HG02885 (cell line): ENCODE data around the gene GFY.

ENCODE experiments used
- ATAC-seq: cut with Tn5 transposase; IDR thresholded peaks from one replicate; pipeline ENCODE4 v1.9.1; 2021; ENCODE audit warnings: mild to moderate bottlenecking; ENCODE audit not compliant: unreplicated experiment, poor library complexity

Gene GFY

DNA sequence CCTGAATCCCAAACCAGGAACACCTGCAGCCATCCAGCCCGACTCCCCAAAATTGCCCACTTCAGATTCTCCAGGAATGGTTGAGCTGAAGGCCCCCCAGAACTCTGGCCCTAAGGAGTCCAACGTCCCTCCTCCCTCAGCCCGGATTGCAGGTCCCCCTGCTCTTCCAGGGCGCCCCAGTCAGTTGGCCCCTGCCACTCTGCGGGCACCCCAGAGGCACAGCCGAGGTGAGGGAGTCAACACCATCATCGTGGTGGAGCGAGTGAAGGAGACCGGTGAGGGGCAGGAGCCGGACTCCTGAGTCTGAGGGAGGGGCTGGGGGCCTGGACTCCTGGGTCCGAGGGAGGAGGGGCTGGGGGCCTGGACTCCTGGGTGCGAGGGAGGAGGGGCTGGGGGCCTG lies 2.2 kb downstream of the GFY start:
- ATAC-seq = no peak

DNA sequence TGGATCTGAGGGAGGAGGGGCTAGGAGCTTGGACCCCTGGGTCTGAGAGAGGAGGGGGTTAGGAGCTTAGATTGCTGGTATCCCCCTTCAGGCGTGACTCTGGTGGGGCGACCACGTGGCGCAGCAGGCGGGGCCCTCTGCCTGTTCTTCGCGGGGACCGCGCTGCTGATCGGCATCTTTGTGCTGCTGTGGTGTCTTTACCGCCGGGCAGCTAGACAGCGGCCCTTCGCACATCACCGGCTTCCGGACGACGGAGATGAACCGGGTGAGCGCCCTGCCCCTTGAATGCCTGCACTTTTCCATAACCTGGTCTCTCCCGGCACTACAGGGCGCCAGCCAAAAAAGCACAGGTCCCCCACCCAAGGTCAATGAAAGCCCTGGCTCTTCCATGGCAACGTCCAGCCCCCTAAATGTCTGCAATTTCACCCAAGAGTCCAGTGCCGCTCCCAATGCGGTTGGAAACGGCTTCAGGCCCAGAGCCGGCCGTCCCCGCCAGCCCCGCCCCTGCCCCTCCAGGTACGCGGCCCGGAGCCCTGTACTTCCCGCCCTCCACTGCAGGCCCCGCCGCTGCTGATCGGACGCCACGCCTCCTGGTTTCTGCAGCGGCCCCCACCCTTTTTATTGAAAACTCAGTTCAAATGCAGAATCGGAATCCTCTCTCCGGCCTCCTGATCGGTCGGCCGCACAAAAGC lies 2.8 kb downstream of the GFY start:
- no peak for ATAC-seq

DNA sequence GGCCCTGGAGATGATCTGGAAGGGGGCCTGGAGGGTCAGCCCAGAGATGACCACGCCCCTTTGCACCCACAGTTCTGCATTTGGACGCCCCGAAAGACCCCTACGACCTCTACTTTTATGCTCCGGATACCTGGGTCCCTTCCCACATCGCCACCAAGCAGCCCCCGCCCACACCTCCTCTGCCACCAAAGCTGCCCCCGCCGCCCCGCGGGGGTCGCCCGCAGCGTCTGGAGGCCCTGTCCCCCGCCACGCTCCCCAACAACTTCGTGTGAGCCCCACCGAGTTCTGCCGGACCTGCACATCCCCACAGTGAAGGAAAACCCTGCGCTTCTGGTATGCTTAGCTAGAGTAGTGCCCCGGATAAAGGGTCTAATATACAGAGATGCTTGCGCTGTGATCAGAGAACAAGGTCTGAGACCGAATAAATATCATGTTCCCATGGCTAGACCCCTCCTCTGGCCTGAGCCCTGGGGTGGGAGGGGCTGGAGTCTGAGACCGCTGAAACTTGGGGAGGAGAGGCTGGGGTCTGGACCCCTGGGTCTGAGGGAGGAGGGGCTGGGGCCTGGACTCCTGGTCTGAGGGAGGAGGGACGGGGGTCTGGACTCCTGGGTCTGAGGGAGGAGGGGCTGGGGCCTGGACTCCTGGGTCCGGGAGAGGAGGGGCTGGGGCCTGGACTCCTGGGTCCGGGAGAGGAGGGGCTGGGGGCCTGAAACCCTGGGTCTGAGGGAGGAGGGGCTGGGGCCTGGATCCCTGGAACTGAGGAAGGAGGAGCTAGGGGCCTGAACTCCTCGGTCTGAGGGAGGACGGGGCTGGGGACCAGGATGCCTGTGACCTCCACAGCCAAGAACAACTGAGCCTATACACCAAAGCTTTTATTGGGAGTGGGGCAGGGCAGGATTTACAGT lies 3.6 kb downstream of the GFY start:
- ATAC-seq = no peak

DNA sequence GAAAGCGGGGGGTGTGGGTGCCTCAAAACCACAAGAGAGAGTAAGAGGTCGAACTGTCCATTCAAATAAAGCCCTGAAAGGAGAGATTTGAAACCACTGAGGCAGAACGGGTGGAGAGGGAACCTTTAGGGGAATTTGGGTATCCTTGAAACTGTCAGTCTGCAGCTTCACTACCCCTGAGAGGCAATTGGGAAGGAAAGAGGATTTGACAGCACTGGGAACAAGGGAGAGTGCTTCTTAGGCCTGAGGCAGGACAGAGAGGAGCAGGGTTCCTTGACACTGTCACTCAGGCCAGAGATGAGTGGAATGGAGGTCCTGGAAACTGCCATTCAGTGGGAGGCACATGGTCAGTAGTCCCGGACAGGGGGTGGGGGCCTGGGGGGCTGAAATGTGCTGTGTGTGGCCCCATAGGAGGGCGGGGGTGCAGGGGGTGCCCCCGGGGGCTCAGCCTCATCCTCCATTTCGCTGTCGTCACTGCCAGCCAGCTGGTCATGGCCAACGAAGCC lies 5.0 kb downstream of the GFY start:
- no peak for ATAC-seq

DNA sequence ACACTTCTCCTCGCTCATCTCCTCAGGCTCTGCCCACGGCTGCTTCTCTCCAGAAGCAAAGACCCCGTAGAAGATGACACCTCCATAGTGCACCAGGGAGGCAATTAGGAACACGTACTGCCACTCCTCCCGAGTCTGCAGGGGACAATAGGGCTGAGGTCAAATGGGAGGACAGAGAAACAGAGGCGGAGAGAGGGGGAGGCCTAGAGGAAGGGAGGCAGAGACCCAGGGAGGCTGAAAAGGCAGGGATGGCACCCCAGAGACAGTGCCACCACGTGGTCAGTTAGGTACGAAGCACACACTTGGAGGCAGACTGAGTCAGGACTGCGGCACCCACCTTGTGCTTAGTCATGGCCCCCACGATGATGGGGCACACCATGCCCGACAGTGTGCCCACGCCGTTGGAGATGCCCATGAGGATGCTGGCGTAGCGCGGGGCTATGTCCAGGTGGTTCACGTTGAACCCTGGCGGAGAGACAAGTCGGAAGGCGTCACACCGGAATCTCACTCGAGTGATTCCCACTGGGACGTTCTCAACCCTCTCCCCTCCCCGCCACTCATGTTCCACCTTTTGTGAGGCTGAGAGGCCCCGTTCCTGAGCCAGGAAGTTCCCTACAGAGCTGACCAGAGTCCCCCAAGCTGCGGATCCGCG lies 5.6 kb downstream of the GFY start:
- ATAC-seq = no peak

DNA sequence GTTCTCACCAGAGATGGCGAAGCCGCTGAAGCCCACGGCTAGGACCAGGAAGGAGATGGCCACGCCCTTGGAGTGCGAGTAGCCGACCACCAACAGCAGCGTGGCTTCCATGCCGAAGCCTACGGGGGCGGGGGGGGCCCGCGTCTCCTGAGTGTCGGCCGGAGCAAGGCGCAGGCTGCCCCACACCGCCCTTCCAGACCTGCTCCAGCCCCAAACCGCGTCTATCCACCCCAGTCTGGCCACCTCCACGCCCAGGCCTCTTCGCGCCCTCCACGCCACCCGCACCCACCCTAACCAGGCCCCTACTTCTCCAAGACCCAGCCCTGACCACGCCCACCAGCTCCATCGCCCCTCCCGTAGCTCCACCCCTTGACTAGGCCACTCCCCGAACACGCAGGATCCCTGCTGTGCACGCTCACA lies 6.2 kb downstream of the GFY start:
- ATAC-seq = no peak

DNA sequence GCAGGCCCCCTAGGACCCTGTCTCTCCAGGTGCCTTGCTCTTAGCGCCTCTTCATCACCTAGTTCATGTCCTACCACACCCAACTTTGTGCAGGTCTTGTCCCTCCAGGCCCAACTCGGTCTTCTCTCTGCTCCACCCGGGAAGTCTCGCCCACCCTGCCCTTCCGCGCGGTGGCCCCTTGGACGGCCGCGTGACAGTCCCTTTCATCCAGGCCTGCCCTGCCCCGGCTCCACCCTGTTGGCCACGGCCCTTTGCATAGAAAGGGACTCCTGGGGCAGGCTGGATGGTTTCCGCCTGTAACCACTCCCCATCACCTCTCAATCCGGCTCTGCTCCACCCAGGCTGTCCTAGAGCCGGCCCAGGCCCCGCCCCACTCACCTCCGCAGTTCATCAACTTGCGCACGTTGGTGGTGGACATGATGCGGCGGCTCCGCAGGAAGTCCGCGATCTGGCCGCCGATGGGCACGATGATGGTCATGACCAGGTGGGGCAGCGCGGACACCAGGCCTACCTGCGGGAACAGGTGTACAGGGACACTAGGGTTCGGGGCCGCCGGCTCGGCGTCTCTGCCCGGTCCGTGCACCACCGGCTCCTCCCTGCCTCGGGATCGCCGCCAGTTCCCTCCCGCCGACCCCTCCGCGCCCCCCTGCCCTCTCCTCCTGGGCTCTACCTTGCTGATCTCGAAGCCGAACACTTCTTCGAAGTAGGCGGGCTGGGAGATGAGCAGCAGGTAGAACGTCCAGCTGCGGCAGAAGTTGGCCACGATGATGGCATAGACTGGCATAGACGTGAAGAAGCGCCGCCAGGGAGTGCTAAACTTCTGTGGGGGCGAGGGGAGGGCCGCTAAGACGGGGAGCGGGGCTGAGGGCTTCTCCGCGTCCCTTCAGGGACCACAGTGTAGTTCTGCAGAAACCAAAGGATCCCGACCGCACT lies 7.2 kb downstream of the GFY start:
- no peak for ATAC-seq

DNA sequence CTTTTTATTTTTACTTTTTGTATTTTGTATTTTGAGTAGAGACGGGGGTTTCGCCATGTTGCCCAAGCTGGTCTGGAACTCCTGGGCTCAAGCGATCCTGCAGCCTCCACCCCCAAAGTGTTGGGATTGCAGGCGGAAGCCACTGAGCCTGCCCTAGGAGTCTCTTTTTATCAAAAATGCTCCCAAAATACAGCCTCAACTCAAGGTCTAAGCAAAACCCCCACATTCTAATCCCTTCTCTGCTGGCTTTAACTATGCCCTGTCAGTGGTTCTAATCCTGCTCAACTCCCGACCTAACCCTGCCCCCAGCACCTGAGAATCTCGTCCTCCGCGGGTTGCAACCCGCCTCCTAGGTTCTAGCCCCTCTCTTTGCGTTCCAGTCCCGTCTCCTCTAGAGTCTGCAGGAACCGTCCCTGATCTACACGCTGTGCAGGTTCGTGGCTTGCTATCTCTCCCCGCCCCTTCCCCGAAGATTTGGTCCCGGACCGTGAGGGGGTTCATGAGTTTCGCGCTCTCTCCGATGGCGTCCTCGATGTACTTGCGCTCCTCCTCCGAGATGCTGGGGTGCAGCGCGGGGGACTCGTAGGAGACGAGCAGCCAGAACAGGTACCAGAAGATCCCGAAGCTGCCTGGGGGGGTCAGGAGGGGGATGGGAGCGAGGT lies 8.2 kb downstream of the GFY start:
- ATAC-seq = no peak

DNA sequence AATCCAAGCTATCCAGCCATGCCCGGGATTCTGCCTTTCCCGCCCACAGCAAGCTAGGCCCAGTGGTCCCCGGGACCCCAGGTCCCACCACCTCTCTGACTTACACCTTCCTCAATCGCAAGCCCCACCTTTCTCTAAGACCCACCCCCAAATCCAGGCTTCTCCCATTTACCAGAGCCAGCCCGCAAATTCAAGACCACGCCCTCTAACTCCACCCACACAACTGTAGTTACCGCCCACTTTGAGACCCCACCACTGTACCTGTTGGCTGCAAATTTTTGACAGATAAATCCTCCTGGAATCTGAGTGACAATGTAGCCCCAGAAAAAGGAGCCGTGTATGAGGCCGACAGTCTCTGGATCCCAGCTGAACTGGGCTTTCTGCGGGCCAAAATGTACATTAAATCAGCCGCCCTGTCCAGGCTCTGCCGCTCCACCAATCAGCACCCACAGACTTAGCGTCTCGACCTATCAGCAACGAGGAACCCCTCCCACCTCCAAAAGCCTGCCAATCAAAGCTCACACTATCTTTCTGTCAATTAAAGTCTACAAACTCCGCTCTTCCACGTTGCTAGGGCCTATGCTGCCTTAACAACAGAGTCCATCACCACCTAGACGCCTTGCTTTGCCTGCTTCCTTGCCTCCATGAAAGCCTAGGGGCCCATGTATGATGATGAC lies 9.9 kb downstream of the GFY start:
- no peak for ATAC-seq

DNA sequence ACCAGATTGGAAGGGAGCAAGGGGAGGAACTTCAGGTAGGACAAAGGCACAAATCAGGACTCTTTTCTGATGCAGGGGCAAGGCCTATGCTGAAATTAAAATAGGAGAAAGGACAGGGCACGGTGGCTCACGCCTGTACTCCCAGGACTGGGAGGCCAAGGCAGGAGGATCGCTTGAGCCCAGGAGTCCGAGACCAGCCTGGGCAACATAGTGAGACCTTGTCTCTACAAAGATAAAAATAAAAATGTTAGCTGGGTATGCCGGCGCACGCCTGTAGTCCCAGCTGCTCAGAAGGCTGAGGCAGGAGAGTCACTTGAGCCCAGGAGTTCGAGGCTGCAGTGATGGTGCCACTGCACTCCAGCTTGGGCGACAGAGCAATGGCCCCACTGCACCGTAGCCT lies 10.5 kb downstream of the GFY start:
- ATAC-seq = no peak

DNA sequence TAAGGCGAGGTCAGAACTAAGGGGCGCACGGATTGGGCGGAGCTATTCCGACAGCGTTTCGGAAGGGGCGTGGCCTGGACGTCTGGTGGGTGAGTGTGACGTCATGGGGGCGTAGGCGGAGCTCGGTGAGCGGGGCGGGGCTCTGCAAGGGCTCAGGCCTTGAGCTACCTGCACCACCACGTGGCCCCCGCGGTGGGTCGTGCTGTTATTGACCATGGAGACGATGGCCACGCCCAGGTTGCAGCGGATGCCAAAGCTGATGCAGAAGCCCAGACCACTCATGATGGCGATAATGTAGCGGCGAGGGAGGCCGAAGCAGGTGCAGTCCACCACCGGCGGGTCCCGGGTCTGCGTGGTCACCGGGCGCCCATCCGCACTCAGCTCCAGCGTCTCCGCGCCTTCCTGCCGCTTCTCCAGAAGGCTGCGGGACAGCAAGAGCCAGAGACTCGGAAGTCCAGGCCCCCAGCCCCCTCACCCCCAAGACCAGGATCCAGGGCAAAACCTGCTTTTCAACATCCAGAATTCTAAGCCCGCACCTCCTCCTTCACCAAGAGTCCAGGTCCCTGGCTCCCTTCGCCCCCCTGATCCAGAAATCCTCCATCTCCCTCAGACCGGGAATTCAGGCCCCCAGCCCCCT lies 11.3 kb downstream of the GFY start:
- no peak for ATAC-seq

DNA sequence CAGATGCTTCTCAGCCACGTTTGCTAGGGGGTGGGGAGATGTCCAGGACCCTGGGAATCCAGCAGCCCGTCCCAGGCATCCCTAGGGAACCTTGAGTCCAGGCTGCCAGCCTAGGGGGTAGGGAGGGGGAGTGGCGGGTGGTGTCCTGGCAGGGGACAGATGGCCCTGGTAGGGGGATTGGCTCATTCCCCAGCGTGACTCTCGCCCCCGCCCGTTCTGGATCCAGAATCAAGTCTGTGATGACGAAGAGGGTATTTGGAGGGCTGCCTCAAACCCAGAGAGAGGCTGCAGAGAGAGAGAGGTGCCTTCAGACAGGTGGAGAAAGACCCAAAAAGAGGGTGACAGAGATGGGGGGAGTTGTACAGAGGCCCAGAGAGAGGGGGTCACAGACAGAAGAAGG lies 12.0 kb downstream of the GFY start:
- ATAC-seq = no peak

DNA sequence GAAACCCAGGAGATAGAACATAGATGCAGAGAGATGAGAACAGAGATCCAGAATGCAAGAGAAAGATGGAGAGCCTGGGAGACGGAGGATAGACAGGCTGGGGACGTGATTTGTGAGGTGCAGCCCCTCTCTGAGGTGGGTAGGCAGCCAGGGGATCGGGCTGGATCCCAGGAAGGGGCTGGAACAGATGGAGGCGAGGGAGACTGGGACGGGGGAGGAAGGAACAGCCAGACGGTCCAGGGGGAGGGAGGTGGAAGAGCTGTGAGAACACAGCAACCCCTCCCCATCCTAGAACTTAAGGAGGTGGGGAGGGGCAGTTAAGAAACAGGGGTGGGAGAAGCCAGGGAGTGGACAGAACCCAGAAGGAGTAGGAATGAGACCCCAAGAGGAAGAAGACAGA lies 13.1 kb downstream of the GFY start:
- no peak for ATAC-seq

DNA sequence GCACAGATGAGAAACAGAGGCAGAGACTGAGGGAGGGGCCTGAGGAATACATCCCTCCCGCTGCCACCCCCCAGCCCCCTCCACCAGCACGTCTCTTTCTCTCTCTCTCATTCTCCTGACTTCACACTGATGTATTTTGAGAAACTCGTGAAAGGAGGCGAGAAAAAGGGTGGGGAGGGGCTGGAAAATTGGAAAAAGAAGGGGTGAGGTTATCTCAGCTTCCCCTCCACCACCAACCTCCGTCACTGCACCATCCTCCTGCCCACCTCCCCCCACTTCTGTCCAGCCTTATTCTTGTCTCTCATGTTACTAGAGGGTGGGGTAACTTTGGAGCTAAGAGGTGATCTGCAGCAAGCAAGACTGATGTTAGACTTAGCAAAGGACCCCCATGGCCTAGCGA lies 14.6 kb downstream of the GFY start:
- no peak for ATAC-seq

DNA sequence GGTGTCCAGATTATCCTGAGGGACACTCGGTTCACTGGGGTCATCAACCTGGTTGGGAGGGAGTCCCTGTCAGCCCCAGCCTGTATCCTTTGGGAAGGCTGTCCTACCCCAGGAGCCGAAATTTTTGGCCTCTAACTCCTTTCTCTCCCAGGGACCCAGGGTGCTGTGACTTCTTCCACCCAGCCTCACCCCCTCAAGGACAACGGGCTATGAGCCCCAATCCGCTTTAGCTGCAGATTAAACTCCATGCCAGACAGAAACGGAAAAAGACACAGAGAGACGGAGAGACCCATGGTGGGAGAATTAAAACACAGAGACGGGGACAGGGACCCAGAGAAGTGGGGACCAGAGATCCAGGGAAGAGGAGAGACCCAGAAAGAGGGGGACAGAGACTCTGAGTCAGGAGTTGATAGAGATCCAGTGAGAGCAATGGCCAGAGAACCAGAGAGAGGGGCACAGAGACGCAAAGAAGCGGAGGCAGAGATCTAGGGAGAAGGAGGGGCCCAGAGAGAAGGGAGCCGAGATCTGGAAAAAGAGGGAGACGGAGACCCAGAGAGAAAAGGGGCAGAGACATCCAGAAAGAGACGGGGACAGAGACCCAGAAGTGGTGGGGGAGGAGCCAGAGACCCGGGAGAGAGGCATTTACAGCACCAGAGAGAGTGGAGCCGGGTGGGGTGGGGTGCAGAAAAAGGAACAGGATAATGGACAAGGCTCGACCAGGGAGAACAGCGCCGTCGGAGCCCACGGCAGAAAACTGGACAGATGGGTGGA lies 15.4 kb downstream of the GFY start:
- no peak for ATAC-seq

DNA sequence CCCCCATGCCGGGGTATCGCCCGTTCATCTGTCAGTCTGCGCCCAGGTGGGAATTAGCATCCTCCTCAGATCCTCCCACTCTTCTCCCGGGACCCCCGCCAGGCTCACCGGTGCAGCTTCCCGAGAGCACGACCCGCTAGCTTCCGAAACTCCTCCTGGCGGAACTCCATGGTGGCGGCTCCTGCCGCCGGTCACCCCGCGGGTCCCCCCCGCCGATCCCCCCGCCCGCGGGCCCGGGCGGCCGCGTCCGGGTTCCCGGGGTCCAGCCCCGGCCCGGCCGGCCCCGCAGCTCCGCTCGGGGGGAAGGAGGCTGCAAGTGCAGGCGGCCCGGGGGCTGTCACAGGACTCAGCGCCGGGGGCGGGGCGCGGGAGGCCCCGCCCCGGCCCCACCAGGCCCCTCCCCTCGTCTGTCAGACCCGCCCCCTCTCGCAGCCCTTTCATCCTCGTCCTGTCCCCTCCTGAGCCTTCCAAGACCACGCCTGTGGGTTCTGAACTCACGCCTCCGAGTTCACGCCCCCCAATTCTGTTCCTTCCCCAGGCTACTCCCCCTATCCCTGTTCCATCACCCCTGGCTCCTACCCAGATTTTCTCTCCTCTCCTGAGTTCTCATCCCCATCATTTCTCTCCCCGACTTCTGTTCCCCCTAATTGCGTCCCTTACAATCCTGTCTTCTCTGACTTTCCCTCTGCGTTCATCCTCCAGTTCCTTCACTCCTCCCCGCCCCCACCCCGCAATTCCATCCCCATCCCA lies 16.2 kb downstream of the GFY start, which contains the start of gene SLC17A7:
Gene SLC17A7, minus strand, starts transcription at position 318 of the 750 bp plus-strand sequence. Its CDS starts 148 bp downstream, at position 170.
- ATAC-seq = no peak

DNA sequence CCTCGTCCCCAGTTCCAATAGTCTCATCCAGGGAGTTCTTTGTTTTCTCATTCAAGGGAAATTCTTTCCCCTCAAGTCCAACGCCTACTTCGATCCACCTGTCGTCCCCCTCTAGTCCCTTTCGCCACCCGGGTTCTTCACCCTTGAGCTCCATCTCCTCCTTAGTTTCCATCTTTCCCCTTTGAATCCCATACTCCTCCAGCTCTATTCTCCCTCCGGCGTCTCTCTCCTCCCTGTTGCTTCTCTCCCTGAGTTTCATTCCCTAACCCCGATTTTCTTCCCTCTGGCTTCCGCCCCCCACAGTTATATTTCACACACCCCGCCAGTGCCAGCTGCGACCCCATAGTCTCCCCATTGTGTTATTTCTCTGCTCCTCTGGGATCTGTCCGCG lies 16.8 kb downstream of the GFY start:
- no peak for ATAC-seq
